Measurements from ENCODE around the gene NHSL2.
"Not testable (repeated sequence)": the region's sequence is repeated elsewhere in the genome, so short reads cannot be mapped to it uniquely, and the experiment has no call there.

The NHSL2 gene

GRCh38 chrX:72169008-72169728 lies 258.5 kb downstream of the NHSL2 start:
- no peak for DNase-seq (ENCODE audit: low read depth)
- TF ChIP-seq, protein P1, sequence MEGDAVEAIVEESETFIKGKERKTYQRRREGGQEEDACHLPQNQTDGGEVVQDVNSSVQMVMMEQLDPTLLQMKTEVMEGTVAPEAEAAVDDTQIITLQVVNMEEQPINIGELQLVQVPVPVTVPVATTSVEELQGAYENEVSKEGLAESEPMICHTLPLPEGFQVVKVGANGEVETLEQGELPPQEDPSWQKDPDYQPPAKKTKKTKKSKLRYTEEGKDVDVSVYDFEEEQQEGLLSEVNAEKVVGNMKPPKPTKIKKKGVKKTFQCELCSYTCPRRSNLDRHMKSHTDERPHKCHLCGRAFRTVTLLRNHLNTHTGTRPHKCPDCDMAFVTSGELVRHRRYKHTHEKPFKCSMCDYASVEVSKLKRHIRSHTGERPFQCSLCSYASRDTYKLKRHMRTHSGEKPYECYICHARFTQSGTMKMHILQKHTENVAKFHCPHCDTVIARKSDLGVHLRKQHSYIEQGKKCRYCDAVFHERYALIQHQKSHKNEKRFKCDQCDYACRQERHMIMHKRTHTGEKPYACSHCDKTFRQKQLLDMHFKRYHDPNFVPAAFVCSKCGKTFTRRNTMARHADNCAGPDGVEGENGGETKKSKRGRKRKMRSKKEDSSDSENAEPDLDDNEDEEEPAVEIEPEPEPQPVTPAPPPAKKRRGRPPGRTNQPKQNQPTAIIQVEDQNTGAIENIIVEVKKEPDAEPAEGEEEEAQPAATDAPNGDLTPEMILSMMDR (IDR thresholded peaks at IDR 0.05; ENCODE audit: low read length, missing control alignments) = no peak
- no peak overlapping the region for H3K4me3 ChIP-seq (replicated peaks; ENCODE audit: low read depth, low read length)

GRCh38 chrX:72176289-72176688 lies 265.6 kb downstream of the NHSL2 start:
- H3K4me3 ChIP-seq (replicated peaks; ENCODE audit: low read depth, low read length); DNase-seq (ENCODE audit: low read depth): not testable (repeated sequence)

DNA sequence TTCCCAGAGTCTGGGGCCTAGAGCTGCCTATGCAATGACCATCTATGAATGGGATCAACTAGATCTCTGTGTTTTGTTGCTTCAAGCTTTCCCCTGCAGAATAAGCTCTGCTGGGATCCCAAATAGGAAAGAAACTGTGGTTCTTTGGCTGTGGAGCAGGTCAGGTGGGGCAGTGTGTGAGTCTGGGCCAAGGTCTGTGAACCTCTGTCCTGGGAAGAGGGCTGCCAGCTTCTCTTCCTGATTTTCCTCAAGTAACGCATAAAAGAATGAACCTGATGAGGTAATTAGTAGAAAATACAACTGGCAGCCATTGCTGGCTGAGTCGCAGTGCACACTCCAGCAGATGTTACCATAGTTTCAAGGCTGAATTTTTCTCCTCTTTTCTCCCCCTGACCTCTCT lies 266.3 kb downstream of the NHSL2 start:
- TF ChIP-seq, protein P1 (IDR thresholded peaks at IDR 0.05; ENCODE audit: low read length, missing control alignments) = no peak
- no peak for DNase-seq (ENCODE audit: low read depth)
- no peak overlapping the region for H3K4me3 ChIP-seq (replicated peaks; ENCODE audit: low read depth, low read length)

DNA sequence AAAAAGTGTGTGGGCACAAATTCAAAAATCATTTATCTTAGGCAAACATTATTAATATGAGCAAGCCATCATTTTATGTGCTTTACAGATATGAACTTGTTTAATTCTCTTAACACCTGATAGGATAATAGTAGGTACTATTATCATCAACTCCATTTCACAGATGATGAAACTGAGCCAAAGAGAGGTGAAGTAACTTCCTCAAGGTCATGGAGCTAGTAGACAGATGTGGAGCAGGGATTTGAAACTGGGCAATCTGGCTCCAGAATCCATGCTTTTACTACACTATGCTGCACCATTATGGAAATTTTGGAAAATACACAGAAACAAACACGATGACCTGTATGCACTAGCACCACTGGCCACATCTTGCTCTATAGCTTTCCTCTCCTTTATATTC lies 269.9 kb downstream of the NHSL2 start:
- DNase-seq (ENCODE audit: low read depth) = no peak
- peak overlapping the region; percentile 88 for H3K4me3 ChIP-seq (replicated peaks; ENCODE audit: low read depth, low read length)
- TF ChIP-seq, protein P1 (IDR thresholded peaks at IDR 0.05; ENCODE audit: low read length, missing control alignments) = no peak

DNA sequence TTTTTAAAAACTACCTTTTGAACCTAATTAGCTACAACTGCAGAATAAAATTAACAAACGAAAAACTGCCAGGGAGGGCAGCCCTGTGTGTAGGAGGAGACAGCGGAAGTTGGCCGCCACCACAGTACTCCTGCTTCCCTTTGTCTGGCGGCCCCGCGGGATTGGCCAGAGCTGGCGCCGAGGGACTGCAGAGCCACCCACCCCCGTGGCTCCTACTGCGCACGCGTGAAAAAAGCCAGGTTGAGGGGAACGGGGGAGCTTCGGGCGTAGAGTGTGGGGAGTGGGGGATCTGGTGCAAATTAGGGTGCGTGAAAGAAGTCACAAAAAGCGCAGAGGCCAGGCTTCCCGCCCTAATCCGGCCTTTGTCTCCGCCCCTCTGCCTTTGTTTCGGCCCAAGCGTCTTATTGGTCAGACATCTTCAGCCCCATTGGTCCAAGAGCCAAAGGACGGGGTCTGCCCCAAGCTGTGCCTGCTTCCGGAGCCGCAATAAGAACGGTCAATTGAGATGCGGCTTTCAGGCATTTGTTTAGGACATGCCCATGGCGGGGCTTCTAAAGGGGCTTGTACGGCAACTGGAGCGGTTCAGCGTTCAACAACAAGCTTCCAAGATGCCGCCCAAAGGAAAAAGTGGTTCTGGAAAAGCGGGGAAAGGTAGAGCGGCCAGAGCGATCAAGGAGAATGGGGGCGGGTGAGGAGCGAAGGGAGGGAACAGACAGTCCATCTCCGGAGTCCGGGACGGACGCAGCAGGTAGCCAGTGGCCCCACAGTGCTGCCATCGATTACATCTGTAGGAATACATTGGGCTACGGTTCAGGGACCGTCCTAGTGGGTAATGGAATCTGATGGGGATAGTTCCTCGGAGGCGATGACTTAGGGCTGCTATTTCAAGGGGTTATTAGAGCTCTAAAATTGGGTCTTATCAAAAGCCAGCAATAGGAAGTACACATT lies 270.8 kb downstream of the NHSL2 start, which contains the start of gene PIN4:
Gene PIN4 (plus strand): TSS at position 580 of the 948 bp plus-strand sequence. CDS start 29 bp downstream, at position 609.
- H3K4me3 ChIP-seq (replicated peaks; ENCODE audit: low read depth, low read length) = peak within 1 kb of the TSS; percentile 88
- TF ChIP-seq, protein P1 (IDR thresholded peaks at IDR 0.05; ENCODE audit: low read length, missing control alignments) = no peak
- peak; percentile 97 for DNase-seq (ENCODE audit: low read depth)

GRCh38 chrX:72182924-72183323 lies 272.3 kb downstream of the NHSL2 start:
- TF ChIP-seq, protein P1 (IDR thresholded peaks at IDR 0.05; ENCODE audit: low read length, missing control alignments) = no peak
- peak overlapping the region; percentile 88 for H3K4me3 ChIP-seq (replicated peaks; ENCODE audit: low read depth, low read length)
- DNase-seq (ENCODE audit: low read depth) = no peak

GRCh38 chrX:72201836-72202536 lies 291.3 kb downstream of the NHSL2 start:
- no peak overlapping the region for H3K4me3 ChIP-seq (replicated peaks; ENCODE audit: low read depth, low read length)
- peak; percentile 79 for DNase-seq (ENCODE audit: low read depth)
- TF ChIP-seq, protein P1 (IDR thresholded peaks at IDR 0.05; ENCODE audit: low read length, missing control alignments) = no peak

Measured in fibroblast of pulmonary artery (primary cell).